ELR (cell line): ENCODE data around the gene BDH2.

ENCODE experiments used
- DNase-seq: peaks from one replicate; pipeline ENCODE4 v3.0.0-alpha.2; 2015; ENCODE audit warnings: low read depth

BDH2 gene

DNA sequence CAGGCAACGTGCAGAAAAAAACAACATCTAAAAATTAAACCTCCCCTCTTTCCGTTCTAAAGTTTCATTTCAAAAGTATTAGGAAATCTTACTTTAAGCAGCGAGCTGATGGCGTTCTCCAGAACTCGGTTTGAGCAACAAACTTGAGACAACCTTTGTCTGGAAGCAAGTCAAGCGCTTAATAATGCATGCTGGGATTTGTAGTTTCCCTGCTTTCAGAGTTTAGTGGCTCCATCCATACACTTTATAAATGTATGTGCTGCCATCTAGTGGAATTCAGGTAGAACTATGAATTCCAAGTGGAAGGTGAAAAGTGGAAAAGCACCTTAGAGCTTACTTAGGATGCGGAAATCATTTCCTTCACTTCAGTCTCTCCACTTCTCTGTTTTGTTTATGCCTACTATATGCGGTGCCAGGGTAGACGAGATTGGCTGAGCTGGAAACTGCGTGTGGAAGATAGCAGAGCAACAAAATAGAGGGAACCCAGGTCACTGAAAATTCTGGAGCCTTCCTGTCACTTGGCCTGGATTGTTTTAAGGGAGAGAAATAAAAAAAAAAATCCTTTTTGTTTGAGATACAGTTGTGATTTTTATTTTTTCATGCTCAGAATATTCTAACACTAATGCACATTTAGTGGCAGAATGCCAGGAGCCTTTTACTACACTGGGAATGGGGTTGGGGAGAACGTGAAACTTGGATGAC, at the start of gene BDH2:
Gene BDH2, minus strand, starts transcription at position 144 of the 702 bp plus-strand sequence. CDS start 3,580 bp downstream, outside the sequence.
- DNase-seq: peak; percentile 94

GRCh38 chr4:103144926-103145325, 45.3 kb upstream of the BDH2 start:
- DNase-seq: no peak

DNA sequence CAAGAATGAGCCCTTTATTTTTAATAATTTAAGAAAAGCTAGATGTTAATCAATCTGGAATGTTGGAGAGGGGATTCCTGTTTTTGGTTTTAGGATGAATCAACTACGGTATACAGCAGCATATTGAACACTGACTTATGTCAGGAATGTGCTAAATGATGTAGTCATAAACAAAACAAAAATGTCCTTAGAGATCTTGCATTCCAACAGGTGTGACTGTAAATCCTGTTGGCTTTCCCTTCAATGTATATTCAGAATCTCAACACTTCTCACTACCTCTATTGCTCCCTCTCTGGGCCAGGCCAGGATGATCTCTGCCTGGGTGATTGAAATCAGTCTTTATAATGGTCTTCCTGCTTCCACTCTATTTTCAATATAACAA, 37.8 kb upstream of the BDH2 start:
- peak; percentile 84 for DNase-seq

DNA sequence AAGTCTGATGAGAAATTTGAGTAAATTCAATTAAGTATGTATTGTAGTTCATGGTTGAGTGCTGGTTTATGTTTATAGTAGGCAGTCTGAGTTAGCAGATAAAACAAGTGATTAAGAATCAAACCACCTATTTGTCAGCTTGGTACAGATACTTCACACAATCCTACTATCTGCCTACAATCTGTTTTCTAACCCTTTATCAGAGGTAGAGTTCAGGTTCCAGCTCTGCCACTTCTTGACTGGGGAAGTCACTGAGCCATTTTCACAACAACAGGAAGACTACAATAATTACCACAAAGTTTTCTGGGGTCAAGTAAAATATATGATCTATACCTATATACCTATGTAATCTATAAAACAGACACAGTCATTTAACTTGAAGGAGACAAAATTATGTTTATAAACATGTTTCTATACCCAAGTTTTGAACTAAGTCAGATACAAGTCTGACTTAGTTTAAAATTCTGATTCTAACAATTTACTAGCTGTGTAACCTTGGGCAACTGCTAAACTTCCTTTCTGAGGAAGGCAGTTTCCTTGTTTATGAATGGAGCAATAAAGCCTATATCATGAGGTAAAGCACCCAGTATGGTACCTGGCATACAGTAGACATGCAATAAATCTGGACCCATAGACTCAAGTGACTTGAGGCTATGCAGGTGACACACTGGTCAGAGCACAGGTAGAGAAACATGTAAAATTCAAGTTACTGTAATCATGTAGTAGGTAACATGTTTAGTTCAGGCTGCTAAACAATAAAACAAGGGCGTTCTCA, 37.2 kb upstream of the BDH2 start:
- DNase-seq: no peak

- no peak for DNase-seq
Measured at GRCh38 chr4:103129174-103129573, 29.5 kb upstream of the BDH2 start.

DNA sequence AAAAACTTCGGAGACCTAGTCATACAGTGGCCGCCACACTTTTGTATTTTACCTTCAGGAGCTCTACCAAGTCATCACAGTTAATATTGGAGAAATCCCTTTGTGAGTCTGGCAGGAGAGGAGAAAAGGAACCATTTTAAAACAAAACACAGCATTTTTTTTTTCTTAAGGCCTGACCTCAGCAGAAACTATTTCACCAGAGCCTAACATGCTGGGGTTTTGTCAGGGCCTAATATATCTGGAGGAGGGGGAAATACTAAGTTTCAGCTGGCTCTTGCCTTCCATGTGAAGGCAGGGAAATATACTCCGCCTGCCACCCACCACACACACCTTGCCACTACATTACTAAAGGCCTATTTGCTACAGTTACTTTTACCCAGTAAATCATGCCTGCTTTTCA, 26.5 kb upstream of the BDH2 start:
- no peak for DNase-seq

DNA sequence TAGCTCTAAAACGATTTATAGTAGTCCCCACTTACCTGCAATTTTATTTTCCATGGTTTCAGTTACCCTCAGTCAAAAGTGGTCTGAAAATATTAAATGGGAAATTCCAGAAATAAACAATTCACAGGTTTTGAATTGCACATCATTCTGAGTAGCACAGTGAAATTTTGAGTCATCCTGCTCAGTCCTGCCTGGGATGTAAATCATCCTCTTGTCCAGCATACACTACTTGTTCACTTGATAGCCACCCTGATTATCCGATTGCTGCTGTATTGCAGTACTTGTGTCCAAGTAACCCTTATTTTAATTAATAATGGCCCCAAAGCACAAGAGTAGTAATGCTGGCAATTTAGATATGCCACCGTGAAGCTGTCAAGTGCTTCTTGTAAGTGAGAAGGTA, 23.5 kb upstream of the BDH2 start:
- DNase-seq: peak; percentile 46

- no peak for DNase-seq
Measured at GRCh38 chr4:103118166-103118565, 18.5 kb upstream of the BDH2 start.

DNA sequence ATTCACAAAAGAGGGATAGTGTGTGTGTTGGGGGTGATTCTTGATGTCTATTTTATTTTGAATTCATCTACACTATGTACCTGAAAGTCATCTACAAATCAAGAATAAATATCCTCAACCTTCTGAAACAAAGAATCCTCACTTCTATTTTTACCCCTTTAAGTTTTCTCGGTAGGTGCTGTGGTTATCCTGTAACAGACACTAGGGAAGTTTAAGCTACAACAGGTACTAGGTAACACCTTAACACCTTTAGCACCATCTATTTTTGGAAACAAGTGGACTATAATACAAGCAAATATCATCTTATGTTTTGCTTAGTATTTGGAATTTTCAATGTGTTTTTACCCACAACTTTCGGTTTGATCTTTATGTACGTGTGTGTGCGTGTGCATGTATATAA, 12.0 kb upstream of the BDH2 start:
- DNase-seq: no peak

GRCh38 chr4:103108542-103108941, 8.9 kb upstream of the BDH2 start:
- no peak for DNase-seq

DNA sequence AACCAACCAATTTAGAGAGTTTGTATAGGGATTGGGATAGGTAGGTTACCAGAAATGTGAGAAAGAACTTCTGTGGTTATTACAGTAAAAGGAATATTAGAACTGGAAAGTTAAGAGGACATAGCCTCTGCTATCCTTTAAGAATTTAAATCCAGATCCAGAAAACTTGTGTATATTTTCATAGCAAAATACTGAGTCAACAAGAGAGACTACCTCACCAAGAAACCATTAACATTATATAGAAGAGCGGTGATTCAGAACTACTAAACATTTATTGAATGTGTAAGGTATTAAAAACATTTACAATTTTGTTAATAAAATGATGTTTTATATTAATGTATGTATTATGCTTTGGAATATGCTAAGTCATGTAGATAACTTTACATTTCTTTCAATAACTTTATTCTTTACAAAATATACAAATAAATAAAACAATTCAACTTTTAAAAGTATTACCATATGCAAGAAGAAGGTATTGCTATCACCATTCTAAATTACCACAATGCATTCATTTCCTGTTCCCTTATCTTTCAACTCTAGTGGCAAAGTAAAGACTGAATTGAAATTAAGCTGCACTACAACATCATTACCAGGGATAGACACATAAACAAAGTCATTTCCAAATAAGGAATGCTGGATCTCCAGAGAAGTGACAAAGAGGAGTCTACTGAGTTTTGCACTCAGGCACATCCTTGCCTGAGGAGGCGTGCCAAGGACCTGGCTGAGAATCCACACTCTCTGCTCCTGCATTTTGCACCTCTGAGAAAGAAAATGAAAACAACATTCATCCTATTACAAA, 6.1 kb upstream of the BDH2 start:
- peak; percentile 30 for DNase-seq

- DNase-seq: no peak
Measured at GRCh38 chr4:103104886-103105285, 5.3 kb upstream of the BDH2 start.

DNA sequence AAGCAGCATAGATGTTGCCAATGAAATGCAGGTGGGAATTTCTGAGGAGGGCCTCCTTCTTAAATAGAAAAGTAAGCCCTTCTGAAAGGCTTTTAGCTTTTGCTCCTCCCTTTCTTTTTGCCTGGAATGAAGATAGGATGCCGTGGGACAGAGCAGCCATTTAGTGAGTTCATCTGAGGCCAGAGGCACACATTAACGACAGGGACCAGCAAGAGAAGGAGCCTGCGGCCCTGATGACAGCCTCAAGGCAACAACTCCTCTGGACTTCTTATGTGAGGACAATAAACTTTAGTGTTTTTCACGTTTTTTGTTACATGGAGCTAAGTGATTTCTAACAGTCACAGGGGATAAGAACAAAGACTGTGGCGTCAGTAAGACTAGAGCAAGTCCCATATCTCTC, 1.1 kb upstream of the BDH2 start:
- DNase-seq: no peak

DNA sequence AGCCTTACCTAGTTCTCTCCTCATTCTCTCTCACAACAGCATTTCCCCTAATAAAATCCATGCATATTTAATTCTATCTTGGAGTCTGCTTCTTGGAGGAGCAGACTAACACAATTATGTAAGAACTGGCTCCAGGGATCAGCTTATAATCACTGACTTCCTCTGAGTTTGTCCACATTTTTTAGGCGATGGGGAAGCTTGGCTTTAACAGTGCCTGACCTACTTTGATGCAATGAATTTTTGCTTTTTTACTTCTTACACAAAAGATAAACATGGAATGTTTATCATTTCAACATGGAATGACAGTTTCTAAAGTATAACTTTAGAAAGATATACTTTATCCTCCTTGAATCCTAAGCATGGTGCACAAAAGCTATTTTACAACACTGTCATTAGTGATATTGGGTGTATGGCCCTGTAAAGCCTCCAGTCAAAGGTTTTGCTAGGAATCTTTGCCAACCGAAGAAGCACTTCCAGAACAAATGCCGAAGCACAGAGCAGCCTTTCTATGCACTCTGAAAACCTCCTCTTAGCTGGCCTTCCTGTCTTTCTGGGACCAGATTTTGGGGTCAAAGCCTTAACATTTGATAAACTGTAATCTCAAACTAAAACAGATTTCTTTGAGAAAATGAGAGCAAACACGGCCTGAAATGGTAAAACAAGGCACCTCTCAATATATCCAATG, 736 bp downstream of the BDH2 start:
- no peak for DNase-seq

GRCh38 chr4:103098341-103098740, 1.3 kb downstream of the BDH2 start:
- DNase-seq: no peak

- DNase-seq: no peak
Measured at GRCh38 chr4:103097112-103097511, 2.5 kb downstream of the BDH2 start.

GRCh38 chr4:103095080-103095479, 4.6 kb downstream of the BDH2 start:
- DNase-seq: no peak

GRCh38 chr4:103092245-103092644, 7.4 kb downstream of the BDH2 start:
- DNase-seq: peak; percentile 20

DNA sequence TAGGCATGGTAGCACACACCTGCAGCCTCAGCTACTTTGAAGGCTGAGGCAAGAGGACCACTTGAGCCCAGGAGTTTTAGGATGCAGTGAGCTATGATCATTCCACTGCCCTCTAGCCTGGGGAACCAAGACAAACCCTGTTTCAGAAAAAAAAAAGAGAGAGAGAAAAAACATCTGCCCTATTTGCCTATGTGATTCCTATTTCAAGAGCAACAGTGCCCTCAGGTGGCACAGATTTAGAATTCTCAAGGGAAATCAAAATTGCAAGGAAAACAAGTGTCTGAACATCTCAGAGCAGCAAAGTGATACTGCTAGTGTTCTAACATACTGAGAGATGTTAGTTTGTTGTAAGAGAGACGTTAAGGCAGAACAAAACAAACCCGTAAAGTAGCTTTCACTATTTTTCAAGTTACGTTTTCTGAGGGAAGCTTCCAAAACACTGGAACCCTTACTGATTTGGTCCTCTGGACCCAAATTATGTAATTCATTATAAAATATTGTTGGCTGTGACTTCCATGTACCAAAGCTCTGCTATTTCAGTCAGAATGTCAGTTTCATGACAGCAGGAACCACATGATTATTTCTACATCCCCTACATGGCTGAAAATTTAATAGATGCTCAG, 7.9 kb downstream of the BDH2 start:
- peak; percentile 73 for DNase-seq

DNA sequence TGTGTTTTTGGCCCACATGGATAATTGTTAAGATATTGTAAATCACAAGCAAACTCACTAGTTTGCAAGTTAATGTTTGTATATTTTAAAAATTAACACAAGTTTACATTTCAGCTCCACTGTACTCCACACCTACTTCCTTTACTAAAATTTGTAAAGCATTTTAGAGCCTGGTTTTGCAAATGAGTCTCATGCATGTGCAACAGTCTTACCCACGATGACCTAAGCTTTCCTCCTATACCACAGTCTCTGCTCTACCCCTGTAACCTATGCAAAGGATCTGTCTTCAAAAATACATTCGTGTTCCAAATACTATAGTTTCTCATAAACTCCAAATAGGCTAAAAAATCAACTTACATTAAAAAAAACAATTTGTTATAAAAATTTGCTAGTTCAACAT, 10.2 kb downstream of the BDH2 start:
- no peak for DNase-seq

DNA sequence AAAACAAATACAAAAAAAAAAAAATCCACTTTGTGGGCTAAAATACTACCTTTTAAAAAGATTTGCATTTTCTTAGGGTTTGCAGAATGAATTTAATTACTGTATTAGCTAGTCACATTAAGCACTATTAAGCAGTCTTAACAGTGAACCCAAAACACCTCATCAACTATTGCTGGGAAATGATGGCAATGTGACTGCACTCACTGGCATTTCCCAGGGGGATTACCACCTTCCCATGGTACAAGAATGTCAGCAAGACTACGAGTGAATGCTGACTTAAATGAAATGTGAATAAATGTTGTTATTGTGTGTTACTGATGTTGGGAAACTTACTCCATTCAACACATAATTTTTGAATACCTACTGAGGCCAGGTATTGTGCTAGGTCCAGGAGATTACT, 13.1 kb downstream of the BDH2 start:
- DNase-seq: no peak
